ENCODE data around the gene MACROD2. TPM values are rescaled to one million over a fixed set of nuclear protein-coding genes. Genes with fewer than 3 reads are reported as not detected.

Gene MACROD2
- total RNA-seq, 4 donors from 2014 or later: 1.8 to 4.8 (median 2.9) TPM

DNA sequence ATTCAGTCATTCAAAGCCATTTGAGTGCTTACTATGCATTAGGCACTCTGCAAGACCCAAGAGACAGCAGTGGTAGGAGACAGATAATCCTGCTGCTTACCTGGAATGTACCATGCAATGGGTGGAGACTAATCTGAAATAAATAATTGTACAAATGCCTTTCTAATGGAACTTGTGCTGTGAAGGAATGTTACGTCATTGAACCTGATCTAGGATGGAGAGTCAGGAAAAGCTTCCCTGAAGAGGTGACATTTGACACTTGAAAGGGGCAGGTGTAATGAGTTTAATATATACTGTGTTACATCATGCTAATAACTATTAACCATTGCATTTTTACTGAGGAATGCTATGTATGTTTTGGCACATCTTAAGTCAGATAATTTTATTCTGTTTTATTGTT, 833.1 kb downstream of the MACROD2 start:
- Histone ChIP-seq H3K4me1 (no peaks in the 10 kb centered on the region), H3K27ac (no peak overlapping the region), H3K27me3 (no peaks in the 10 kb centered on the region), H3K4me3 (no peak overlapping the region), H3K36me3 (no peaks in the 10 kb centered on the region), H3K9me3 (no peaks in the 10 kb centered on the region)
- intact Hi-C loops (cut with DNase I): no loop called here
- 57 to 93% methylated on average over 1 of the region's 1 CpG for WGBS, 2 donors
- DNase-seq: no peak
- TF ChIP-seq POLR2A (IDR thresholded peaks at IDR 0.05): no peak
- TF ChIP-seq, protein P1, sequence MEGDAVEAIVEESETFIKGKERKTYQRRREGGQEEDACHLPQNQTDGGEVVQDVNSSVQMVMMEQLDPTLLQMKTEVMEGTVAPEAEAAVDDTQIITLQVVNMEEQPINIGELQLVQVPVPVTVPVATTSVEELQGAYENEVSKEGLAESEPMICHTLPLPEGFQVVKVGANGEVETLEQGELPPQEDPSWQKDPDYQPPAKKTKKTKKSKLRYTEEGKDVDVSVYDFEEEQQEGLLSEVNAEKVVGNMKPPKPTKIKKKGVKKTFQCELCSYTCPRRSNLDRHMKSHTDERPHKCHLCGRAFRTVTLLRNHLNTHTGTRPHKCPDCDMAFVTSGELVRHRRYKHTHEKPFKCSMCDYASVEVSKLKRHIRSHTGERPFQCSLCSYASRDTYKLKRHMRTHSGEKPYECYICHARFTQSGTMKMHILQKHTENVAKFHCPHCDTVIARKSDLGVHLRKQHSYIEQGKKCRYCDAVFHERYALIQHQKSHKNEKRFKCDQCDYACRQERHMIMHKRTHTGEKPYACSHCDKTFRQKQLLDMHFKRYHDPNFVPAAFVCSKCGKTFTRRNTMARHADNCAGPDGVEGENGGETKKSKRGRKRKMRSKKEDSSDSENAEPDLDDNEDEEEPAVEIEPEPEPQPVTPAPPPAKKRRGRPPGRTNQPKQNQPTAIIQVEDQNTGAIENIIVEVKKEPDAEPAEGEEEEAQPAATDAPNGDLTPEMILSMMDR (IDR thresholded peaks at IDR 0.05): no peak

DNA sequence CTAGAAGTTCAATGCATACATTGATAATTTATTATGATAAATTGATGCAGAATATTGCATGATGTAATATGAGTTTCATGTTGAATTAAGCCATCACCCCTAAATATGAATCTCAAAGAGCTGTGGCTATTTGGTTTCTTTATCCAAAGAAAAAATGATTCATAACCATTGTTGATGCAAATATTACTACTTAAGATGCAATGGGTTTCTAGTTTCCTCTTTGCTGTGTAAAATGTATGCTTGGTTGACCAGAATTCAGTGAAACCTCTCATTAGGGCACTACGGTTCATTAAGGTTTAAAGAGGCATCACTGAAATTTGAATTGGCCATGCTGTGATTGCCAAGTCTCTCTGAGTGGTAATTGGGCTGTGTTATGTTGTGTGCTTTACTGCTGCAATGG, 834.6 kb downstream of the MACROD2 start:
- TF ChIP-seq POLR2A (IDR thresholded peaks at IDR 0.05): no peak
- TF ChIP-seq, protein P1 (IDR thresholded peaks at IDR 0.05): no peak
- intact Hi-C loops (cut with DNase I): no loop called here
- no peak for DNase-seq
- Histone ChIP-seq H3K36me3 (no peaks in the 10 kb centered on the region), H3K27me3 (no peaks in the 10 kb centered on the region), H3K4me3 (no peak overlapping the region), H3K9me3 (no peaks in the 10 kb centered on the region), H3K4me1 (no peaks in the 10 kb centered on the region), H3K27ac (no peak overlapping the region)
- 84 to 92% methylated on average over 1 of the region's 1 CpG for WGBS, 2 donors

DNA sequence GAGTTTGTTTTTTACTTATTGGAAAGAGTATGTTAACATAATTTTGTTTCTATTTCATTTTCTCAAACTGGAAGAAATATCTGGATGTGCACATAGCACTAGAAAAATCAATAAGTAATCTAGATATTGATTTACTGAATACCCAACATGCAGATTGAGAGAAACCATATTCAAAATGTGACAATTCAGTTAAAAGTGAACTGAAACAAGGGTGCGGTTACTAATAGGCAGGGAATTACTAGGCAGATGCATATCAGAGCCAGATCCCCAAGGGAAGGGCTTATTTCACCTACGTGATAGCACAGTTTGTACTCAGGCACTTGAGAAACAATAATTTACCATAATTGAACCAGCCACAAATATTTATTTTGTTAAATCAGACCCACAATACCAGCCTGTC, 835.1 kb downstream of the MACROD2 start:
- no peak overlapping the region for H3K27ac ChIP-seq
- H3K4me3 ChIP-seq: no peak overlapping the region
- H3K27me3 ChIP-seq: no peaks in the 10 kb centered on the region
- no peak for DNase-seq
- intact Hi-C loops (cut with DNase I): no loop called here
- no peaks in the 10 kb centered on the region for H3K4me1 ChIP-seq
- H3K9me3 ChIP-seq: no peaks in the 10 kb centered on the region
- TF ChIP-seq, protein P1 (IDR thresholded peaks at IDR 0.05): no peak
- no peak for TF ChIP-seq POLR2A (IDR thresholded peaks at IDR 0.05)
- WGBS, 2 donors: 77 to 91% methylated on average over 2 of the region's 2 CpGs
- no peaks in the 10 kb centered on the region for H3K36me3 ChIP-seq

DNA sequence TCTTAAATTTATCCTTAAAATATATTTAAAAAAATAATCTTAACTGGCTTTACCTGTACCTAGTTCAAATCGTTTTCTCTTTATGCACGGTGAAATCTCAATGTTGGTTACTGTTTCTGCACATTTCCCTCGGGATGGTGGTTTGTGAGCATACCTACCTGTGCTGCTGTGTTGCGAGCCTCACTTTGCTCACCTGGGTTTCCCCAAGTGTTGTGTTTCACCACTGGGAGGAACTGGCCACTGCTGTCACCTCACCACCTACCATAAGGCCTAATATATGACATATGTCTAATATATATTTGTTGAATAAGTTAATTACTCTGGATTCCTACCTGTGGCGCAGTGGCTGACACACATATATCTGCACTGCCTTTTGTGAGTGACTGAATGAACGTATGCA, 835.6 kb downstream of the MACROD2 start:
- H3K36me3 ChIP-seq: no peaks in the 10 kb centered on the region
- intact Hi-C loops (cut with DNase I): no loop called here
- no peaks in the 10 kb centered on the region for H3K4me1 ChIP-seq
- H3K27ac ChIP-seq: no peak overlapping the region
- H3K9me3 ChIP-seq: no peaks in the 10 kb centered on the region
- no peak for DNase-seq
- H3K27me3 ChIP-seq: no peaks in the 10 kb centered on the region
- TF ChIP-seq POLR2A (IDR thresholded peaks at IDR 0.05): no peak
- TF ChIP-seq, protein P1 (IDR thresholded peaks at IDR 0.05): no peak
- WGBS, 2 donors: 83 to 85% methylated on average over 4 to 6 of the region's 6 CpGs
- no peak overlapping the region for H3K4me3 ChIP-seq

DNA sequence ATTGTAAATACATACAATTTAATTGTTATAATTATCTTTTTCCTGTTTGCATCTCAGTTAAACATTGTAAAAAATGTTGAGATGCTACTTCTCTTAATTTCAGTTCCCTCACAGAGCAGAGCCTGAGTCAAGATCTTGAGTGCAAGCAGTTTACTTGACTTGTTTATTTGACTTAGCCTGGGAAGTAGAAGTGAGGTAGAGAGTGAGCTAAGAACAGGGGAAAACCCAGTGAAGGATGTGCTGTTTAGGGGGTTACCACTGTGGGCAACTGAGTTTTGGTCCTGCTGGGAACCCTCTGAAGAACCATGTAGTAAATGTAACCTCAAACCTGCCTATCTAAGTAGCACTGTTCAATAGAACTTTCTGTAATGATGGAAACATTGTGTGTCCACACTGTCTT, 837.3 kb downstream of the MACROD2 start:
- Histone ChIP-seq H3K4me3 (no peak overlapping the region), H3K27me3 (no peaks in the 10 kb centered on the region), H3K27ac (no peak overlapping the region), H3K9me3 (no peaks in the 10 kb centered on the region), H3K36me3 (no peaks in the 10 kb centered on the region), H3K4me1 (no peaks in the 10 kb centered on the region)
- intact Hi-C loops (cut with DNase I): no loop called here
- no peak for TF ChIP-seq POLR2A (IDR thresholded peaks at IDR 0.05)
- TF ChIP-seq, protein P1 (IDR thresholded peaks at IDR 0.05): no peak
- DNase-seq: no peak
